HuH-7.5 (cell line): ENCODE measurements around the gene TUB.

Experiments used
- DNase-seq: peaks from one replicate; pipeline ENCODE4 v3.0.0; 2011; ENCODE audit warnings: low spot score

The TUB gene

GRCh38 chr11:8069771-8070170 lies 11.2 kb upstream of the TUB start:
- DNase-seq = no peak

DNA sequence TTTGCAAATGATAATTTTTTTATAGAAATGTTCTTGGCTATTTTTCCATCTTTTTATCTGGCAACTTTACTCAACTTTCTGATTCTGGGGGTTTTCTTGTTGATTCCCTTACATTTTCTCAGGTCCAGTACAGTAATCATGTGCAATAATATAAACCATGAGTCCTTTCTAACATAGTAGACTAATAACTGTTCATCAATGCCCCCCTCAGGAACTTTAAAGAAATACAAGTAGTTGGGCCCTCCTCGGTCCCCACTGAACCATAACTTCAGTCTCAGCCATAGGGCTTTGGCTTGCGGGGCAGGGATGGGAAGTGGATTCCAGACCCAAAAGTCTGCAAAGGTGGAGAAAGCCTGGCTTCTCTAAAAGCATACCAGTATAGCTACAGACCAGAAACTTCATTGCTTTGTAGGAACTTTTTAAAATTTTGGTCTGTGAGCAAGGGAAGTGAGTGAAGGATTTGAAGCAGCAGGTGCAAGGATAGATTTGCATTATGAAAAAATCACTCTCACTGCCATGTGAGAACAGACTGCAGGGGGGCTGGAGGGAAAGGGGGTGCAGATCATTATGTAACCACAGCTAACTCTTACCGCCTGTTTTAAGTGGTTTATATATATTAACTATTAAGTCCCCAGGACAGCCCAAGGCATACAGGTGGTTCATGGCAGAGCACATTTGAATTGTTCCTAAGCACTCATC lies 10.4 kb upstream of the TUB start:
- DNase-seq = peak; percentile 25

- no peak for DNase-seq
These were observed 9.1 kb upstream of the TUB start for GRCh38 chr11:8071616-8072581.

DNA sequence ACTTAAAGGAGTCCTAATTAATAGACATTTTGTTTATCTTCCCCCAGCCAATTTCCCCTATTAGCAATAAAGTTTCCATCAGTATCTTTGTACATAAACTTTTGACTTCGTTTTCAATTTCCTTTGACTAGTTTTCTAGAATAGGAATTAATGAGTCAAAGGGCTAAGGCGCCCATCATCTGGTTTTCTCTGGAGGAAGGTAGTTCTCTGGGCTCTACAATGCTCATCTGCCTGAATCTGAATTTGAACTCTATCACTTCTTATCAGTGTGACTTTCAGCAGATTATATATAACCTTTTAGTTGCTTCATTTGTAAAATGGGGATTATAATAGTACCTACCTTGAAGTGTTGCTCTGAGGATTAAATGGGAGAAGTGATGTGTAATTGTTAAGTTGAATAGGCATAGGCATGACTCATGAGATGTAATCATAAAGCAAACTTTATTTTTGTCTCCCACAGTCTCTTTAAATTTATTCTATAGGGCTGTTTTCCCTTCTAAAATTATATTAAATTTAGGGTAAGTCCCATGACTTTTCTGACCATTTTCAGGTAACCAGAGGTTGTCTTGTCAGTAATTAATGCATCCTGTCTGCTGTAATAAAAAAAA lies 5.8 kb upstream of the TUB start:
- no peak for DNase-seq

- no peak for DNase-seq
These were observed 1.8 kb upstream of the TUB start for GRCh38 chr11:8079111-8079675.

- DNase-seq = no peak
These were observed 841 bp upstream of the TUB start for GRCh38 chr11:8080069-8080670.

GRCh38 chr11:8081591-8082250 lies 710 bp downstream of the TUB start:
- no peak for DNase-seq

DNA sequence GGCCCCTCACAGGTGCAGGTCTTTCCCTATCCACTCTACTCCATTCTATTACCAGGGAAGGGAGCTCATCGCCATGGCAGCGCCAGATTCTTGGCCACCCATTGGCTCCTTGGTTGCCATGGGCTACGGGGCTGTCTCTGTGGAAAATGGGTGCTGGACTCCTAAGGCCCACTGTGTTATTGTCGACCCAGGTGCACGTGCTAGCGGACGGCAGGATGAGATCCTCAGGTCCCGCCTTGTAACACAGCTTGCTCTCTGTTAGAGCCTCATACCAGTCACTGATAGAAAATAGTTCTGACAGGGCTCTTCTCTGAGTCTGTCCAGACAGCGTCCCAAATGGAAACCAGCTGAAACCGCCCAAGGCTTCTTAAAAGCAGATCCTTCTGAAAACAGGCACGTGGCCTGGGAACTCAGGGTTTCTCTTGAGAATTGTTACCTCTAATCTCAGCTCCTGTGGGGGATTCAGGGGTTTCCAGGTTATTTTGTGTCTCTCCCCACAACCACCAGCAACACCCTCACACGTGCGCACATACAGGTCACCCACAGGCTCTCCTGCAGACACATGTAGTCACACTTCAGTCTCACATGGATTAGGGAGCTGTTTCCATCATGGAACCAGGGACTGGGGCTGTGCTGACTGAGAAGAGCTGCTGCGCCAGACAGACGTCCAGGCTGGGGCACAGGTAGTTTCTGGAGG lies 1.5 kb downstream of the TUB start:
- no peak for DNase-seq

DNA sequence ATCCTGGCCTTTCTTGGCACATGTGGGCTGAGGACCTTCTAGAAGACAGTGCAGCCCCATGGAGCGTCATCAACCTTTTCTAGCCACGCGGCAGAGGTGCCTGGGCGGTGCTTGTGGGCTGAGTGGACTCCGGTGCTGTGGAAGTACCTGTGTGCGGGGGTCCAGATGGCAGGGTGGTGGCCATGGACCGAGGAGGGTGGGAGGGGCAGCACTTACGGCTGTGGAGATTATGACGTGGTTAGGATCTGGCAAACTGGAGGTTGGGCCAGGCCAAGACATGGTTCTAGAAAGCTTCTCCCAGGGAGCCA lies 2.0 kb downstream of the TUB start:
- DNase-seq = no peak

DNA sequence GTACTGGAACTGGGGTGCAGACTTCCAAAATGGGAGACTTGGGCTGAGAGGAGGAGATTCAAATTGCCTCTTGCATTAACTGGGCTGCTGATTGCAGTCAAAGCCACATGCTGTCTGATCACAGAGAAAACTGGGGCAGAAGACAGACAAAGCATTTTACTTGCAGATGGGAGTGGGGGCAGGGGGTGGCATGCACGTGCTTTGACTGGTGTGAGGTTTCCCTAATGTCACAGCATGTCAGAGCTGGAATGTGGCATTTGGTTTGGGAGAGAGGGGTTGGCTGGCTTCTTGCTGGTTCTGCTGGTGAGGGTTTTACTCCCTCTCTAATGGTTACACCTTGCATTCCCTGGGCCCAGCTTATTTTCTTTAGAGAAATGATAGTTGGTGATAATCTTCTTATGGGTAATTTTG lies 2.9 kb downstream of the TUB start:
- DNase-seq = no peak

DNA sequence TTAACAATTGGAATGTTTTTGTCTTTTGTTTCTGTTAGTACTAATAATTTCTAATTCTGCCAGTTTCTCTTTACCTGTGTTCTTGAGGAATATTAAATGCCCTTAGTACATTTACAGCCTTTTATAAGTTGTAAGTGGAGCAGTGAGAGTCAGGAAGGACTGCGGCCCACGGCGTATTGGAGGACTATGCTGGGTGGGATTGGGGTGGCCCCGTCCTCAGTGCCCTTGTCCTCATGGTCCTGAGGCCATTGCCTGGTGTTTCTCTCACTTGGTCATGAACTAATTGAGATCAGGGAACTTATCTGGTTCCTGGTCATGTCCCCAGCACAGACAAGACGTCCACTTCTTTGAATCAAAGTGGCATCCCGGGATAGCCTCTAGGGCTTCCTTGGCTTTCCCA lies 3.3 kb downstream of the TUB start:
- DNase-seq = no peak

DNA sequence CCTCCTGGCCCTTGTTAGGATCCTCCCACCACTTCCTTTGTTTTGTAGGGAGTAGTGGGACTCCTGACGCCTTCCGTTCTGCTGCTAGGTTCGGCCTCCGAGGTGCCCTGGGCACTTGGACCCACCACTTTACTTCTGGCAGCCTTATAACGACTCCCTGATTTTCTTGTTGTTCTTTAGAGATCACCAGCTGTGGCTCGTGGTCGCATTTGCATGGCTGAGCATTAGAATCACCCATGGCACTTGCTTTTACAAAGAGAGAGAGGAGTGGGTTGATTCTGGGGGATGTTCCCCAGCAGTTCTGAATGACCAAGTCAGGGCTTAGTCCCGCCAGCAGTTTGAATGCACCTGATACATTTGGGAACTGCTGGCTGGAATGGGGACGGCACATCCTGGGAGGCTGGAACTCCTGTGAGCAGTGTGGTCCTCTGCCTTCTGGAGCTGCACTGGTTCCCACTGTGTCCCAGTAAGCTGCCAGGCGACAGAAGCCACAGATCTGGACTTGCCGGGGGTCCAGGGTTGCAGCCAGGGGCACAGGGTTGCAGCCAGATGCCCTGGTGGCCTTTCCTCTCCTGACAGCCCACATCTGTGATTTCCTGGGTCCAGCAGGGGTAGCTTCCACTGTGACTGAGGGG lies 4.1 kb downstream of the TUB start:
- DNase-seq = no peak

- no peak for DNase-seq
These were observed 5.0 kb downstream of the TUB start for GRCh38 chr11:8086001-8086479.

DNA sequence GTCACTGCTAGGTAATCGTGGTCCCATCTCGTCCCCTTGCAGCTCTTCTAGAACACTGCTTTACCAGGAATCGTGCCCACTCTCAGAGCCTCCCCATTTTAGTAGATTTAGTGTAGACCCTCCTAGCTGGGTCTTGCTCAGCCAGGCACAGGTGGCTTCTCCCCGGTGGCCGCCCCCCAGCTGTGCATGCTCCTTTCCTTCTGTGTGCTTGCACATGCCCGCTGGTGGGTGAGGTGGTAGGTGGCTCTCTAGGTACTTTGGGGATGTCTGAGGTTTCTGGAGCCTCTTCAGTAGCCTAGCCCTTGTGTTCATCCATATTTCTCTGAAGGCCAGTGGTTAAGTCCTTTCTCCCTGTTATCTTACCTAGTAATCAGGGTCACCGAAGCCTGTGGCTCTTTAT lies 5.6 kb downstream of the TUB start:
- DNase-seq = no peak

DNA sequence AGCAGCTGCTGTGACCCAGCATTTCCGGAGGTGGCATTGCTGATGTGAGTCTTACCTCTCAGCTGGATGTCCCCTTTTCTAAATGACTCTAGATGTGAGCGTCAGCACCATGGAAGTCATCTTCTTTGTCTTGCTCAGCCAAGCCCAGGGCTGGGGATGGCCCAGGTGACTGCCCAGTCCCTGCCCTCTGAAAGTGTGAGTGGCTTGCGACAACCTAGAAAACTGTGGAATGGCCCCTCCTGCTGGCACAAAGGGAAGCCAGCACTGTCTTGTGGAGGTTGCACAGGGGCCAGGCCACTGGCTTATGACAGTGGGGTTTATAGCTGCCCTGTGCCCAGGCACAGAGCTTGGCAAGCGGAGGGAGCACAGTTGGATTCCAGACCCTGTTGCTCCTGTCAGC lies 6.2 kb downstream of the TUB start:
- DNase-seq = no peak

DNA sequence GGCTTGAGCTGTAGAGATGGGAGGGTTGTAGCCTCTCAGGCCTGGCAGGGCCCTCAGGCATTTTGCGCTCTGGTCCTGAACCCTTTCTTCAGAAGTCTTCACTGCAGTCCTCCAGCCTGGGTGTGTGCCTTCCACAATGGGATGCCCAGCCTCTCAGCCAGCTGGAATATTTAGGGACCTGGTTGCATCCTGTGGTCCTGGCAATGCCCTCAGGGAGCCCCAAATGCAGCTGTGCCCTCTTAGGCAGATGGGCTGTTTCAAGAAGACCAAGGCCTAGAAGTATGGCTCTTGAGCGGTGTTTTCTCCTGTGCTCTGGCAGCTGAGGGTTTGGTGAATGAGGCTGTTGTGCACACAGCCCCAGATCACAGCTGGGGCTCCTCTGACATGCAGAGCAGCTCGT lies 6.7 kb downstream of the TUB start:
- no peak for DNase-seq

DNA sequence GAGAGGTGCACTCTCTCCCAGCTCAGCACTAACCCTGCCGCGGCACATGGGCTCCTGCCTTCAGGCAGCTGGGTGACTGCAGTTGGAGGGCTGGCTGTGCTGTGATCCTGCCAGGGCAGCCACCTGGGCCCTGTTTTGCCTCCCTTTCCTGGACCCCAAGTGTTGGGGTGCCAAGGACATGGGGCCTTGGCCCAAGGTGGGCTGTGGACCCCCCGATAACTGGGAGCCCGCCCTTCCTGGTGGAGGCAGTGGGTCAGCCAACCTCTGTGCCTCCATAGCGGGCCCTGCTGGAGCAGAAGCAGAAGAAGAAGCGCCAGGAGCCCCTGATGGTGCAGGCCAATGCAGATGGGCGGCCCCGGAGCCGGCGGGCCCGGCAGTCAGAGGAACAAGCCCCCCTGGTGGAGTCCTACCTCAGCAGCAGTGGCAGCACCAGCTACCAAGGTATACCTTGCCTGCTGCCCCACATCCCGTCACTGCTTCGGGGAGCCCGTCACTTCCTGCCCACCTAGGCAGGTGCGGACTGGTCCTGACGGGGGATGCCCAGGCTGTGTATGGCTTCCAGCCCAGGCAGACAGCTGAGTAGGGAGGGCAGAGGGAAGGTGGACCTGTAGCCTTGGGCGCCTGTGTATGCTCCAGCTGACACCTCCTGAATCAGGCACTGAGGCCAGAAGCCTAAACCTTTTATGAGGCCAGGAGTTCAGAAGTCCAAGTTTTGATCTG lies 8.9 kb downstream of the TUB start:
- DNase-seq = no peak

- DNase-seq = no peak
These were observed 9.7 kb downstream of the TUB start for GRCh38 chr11:8090756-8091155.

DNA sequence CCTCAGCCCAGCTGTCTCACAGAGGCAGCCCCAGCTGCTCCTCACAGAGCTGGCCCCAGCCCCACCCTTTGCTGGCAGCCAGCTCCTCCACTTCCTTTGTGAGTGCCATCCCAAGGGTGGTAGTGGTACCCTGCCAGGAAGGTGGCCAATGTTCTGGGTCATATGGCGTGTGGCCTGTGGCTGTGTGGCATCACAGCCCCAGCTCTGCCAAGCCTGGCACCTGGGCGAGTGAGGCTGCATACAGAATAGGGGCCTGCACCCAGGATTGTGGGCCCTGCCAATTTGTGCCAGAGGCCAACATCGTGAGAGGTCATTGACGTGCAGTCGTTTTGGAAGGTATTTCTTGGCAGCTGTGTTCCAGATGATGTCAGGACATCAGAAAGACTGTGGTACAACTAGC lies 10.7 kb downstream of the TUB start:
- DNase-seq = no peak
